ENCODE data around the gene SLC16A6. TPM values are rescaled to one million over a fixed set of nuclear protein-coding genes. Genes with fewer than 3 reads are reported as not detected.

Gene SLC16A6
- total RNA-seq, 1 donor from 2014 or later: under 0.01 TPM

DNA sequence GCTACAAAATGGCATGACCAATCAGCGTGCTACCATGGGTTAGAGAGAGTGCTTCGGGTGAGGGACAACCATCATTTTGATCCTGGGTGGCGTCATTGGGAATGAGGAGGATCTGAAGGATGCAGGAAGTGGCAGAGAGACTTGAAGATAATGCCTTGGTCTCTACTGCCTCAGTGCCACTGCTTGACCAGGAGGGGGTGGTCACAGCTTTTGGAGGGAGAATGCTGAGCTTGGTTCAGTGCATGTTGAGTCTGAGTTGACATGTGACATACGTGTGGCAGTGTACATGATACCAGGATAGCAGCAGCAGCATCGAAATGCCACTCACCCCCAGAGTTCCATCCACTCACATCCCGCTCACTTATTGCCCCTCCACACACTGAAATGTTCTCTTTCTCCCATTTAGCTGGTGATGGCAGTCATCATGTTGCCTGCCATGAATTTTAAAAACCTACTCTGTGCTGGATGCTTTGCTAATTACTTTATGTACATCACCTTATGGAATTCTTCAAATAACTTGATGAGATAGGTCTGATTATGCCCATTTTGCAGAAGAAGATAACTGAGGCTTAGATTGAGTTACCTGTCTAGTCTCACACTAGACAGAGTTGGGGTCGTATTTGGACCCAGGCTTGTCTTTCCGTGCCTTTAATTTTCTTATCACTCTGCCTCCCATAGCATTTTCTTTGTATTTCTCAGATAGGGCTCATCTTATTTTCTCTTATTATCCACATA, 37.1 kb upstream of the SLC16A6 start:
- FAIRE-seq: no peak
- Histone ChIP-seq H3K27me3 (ENCODE audit: control insufficient read depth, insufficient read depth, low read length) (no peaks in the 10 kb centered on the region), H3K4me3 (ENCODE audit: low read depth, low read length) (no peak overlapping the region), H3K36me3 (ENCODE audit: control insufficient read depth, insufficient read depth, low read length) (no peaks in the 10 kb centered on the region)
- TF ChIP-seq, protein P1, sequence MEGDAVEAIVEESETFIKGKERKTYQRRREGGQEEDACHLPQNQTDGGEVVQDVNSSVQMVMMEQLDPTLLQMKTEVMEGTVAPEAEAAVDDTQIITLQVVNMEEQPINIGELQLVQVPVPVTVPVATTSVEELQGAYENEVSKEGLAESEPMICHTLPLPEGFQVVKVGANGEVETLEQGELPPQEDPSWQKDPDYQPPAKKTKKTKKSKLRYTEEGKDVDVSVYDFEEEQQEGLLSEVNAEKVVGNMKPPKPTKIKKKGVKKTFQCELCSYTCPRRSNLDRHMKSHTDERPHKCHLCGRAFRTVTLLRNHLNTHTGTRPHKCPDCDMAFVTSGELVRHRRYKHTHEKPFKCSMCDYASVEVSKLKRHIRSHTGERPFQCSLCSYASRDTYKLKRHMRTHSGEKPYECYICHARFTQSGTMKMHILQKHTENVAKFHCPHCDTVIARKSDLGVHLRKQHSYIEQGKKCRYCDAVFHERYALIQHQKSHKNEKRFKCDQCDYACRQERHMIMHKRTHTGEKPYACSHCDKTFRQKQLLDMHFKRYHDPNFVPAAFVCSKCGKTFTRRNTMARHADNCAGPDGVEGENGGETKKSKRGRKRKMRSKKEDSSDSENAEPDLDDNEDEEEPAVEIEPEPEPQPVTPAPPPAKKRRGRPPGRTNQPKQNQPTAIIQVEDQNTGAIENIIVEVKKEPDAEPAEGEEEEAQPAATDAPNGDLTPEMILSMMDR (IDR thresholded peaks at IDR 0.05; ENCODE audit: insufficient read depth, low read length, severe bottlenecking): no peak
- DNase-seq (ENCODE audit: low read depth): no peak

DNA sequence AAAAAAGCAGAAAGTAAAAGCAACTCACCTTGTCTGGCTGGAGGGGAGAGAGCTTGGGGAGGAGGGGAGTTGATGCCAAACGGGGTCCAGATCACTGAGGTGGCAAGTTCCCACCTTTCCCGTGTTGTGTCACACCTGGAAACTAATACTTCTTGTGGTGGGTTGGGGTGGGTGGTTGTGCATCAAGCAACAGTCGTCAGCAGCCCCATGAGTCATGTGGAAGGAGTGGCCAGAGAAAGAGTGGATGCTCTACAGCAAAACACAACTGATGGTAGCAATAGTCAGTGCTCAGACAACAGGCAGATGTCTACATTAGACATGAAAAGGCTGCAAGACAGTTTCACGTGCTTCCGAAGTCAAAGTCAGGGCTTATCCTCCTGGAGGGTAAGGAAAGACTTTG, 35.8 kb upstream of the SLC16A6 start:
- FAIRE-seq: no peak
- no peak overlapping the region for H3K4me3 ChIP-seq (ENCODE audit: low read depth, low read length)
- peak; percentile 40 for DNase-seq (ENCODE audit: low read depth)
- TF ChIP-seq, protein P1 (IDR thresholded peaks at IDR 0.05; ENCODE audit: insufficient read depth, low read length, severe bottlenecking): no peak
- no peaks in the 10 kb centered on the region for H3K36me3 ChIP-seq (ENCODE audit: control insufficient read depth, insufficient read depth, low read length)
- no peaks in the 10 kb centered on the region for H3K27me3 ChIP-seq (ENCODE audit: control insufficient read depth, insufficient read depth, low read length)

DNA sequence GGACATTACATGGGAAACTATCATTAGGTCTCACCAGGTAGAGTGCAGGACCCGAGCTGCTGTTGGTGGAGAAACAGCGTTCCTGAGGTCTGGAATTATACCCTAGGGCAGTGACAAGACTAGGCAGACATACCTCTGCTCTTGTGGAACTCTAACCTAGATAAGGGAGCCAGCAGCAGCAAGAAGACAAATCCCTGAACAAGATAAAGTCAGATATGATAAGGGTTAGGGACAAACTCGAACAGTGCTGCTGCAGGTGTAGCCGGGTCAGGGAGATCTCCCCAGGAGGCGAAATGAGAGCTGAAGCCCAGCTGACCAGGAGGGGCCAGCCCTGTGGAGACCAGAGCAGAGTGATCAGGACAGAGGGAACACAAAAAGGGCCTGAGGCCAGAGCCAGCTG, 35.0 kb upstream of the SLC16A6 start:
- Histone ChIP-seq H3K36me3 (ENCODE audit: control insufficient read depth, insufficient read depth, low read length) (no peaks in the 10 kb centered on the region), H3K4me3 (ENCODE audit: low read depth, low read length) (no peak overlapping the region), H3K27me3 (ENCODE audit: control insufficient read depth, insufficient read depth, low read length) (no peaks in the 10 kb centered on the region)
- TF ChIP-seq, protein P1 (IDR thresholded peaks at IDR 0.05; ENCODE audit: insufficient read depth, low read length, severe bottlenecking): no peak
- FAIRE-seq (no peak), DNase-seq (ENCODE audit: low read depth) (no peak)

DNA sequence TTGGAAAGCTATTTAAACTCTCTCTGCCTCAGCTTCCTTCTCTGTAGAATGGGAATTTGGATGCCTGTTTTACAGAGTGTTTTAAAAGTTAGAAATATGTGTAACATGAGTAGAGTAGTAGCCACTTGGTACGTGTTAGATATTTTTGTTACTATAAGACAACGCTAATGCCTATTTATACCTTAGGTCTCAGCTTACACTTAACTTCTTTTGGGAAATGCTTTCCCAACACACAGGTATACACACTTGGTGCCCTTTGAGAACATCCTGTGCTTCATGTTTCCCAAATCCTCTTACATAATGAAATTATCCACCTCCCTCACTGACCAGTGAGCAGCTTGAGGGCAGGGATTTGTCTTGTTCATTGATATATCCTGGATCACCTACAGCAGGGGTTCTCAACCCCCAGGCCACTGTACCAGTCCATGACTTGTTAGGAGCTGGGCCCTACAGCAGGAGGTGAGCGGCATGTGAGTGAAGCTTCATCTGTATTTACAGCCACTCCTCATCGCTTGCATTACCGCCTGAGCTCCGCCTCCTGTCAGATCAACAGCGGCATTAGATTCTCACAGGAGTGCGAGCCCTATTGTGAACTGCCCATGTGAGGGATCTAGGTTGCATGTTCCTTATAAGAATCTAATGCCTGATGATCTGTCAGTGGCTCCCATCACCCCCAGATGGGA, 33.9 kb upstream of the SLC16A6 start:
- no peaks in the 10 kb centered on the region for H3K36me3 ChIP-seq (ENCODE audit: control insufficient read depth, insufficient read depth, low read length)
- TF ChIP-seq, protein P1 (IDR thresholded peaks at IDR 0.05; ENCODE audit: insufficient read depth, low read length, severe bottlenecking): no peak
- H3K27me3 ChIP-seq (ENCODE audit: control insufficient read depth, insufficient read depth, low read length): no peaks in the 10 kb centered on the region
- H3K4me3 ChIP-seq (ENCODE audit: low read depth, low read length): no peak overlapping the region
- no peak for FAIRE-seq
- no peak for DNase-seq (ENCODE audit: low read depth)

DNA sequence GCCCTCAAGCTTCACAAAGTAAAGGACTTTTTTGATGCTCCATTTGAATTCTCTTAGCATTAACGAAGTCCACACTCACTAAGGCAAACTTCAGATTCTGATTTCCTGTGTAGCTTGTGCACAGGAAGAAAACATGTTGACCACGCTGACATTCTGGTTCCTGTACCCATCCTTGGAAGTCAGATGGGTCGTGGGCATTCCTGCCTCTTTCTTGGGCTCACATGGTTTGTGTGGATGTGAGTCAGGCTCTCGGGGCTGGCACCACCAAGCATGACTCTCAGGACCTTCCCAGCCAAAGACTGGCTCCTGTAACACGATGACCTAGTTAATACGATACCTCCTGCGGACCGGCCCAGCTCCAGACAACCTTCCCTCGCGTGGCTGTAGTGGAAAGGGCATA, 33.2 kb upstream of the SLC16A6 start:
- Histone ChIP-seq H3K36me3 (ENCODE audit: control insufficient read depth, insufficient read depth, low read length) (no peaks in the 10 kb centered on the region), H3K4me3 (ENCODE audit: low read depth, low read length) (no peak overlapping the region), H3K27me3 (ENCODE audit: control insufficient read depth, insufficient read depth, low read length) (no peaks in the 10 kb centered on the region)
- FAIRE-seq: no peak
- no peak for DNase-seq (ENCODE audit: low read depth)
- TF ChIP-seq, protein P1 (IDR thresholded peaks at IDR 0.05; ENCODE audit: insufficient read depth, low read length, severe bottlenecking): no peak
